ENCODE data around the gene MYRFL.

- TF ChIP-seq POLR2A (IDR thresholded peaks at IDR 0.05) (no peak), CTCF (IDR thresholded peaks at IDR 0.05 in 4 of 5, conservative IDR thresholded peaks at IDR 0.05 in 1 of 5) (no peak)
Measured at GRCh38 chr12:69789351-69789750, 35.7 kb upstream of the MYRFL start.
